ENCODE measurements around the gene EXT2. TPM values are rescaled to one million over a fixed set of nuclear protein-coding genes. Genes with fewer than 3 reads are reported as not detected.

Gene EXT2
- polyA plus RNA-seq, 1 donor from 2014 or later = 77.5 TPM

GRCh38 chr11:44072757-44073658, 22.5 kb upstream of the EXT2 start:
- TF ChIP-seq MXI1 (conservative IDR thresholded peaks at IDR 0.05; ENCODE audit: poor library complexity, severe bottlenecking) (no peak), TAF1 (IDR thresholded peaks at IDR 0.05; ENCODE audit: low read depth) (no peak), POLR2AphosphoS5 (IDR thresholded peaks at IDR 0.05) (no peak), EP300 (conservative IDR thresholded peaks at IDR 0.05; ENCODE audit: poor library complexity, severe bottlenecking) (no peak), REST (IDR thresholded peaks at IDR 0.05; ENCODE audit: borderline replicate concordance) (no peak), SMC3 (conservative IDR thresholded peaks at IDR 0.05; ENCODE audit: poor library complexity) (no peak), EZH2 (IDR thresholded peaks at IDR 0.05; ENCODE audit: borderline replicate concordance, insufficient read depth, low read length, poor library complexity, severe bottlenecking) (no peak), RAD21 (conservative IDR thresholded peaks at IDR 0.05) (no peak), CTCF (IDR thresholded peaks at IDR 0.05; ENCODE audit: poor library complexity, severe bottlenecking) (no peak)

GRCh38 chr11:44078794-44079193, 16.7 kb upstream of the EXT2 start:
- no peak overlapping the region for H2AFZ ChIP-seq (ENCODE audit: low read depth, low read length)

More at GRCh38 chr11:44072757-44073658, 22.5 kb upstream of the EXT2 start:
- no peaks in the 10 kb centered on the region for H3K36me3 ChIP-seq (ENCODE audit: insufficient read depth, low read length)
- H4K20me1 ChIP-seq (ENCODE audit: insufficient read depth) = no peaks in the 10 kb centered on the region
- H3K27ac ChIP-seq (ENCODE audit: low read length) = no peak overlapping the region
- no peaks in the 10 kb centered on the region for H3F3A ChIP-seq (ENCODE audit: insufficient read depth, low read length, poor library complexity, severe bottlenecking)
- no peak overlapping the region for H3K9ac ChIP-seq (ENCODE audit: low read length)
- no peak overlapping the region for H3K4me2 ChIP-seq (ENCODE audit: low read length)
- H2AFZ ChIP-seq (ENCODE audit: low read depth, low read length) = no peak overlapping the region
- H3K27me3 ChIP-seq (ENCODE audit: insufficient read depth, low read depth, low read length) = no peaks in the 10 kb centered on the region
- no peaks in the 10 kb centered on the region for H3K9me2 ChIP-seq (ENCODE audit: insufficient read depth, low read length)
- no peaks in the 10 kb centered on the region for H3K9me3 ChIP-seq (ENCODE audit: low read length)
- H3K79me2 ChIP-seq (replicated peaks; ENCODE audit: insufficient read depth, low read length) = no peaks in the 10 kb centered on the region
- no peak overlapping the region for H3K4me3 ChIP-seq (ENCODE audit: low read length)

More at GRCh38 chr11:44078794-44079193, 16.7 kb upstream of the EXT2 start:
- Histone ChIP-seq H3K36me3 (ENCODE audit: insufficient read depth, low read length) (no peaks in the 10 kb centered on the region), H4K20me1 (ENCODE audit: insufficient read depth) (no peaks in the 10 kb centered on the region), H3K27ac (ENCODE audit: low read length) (no peak overlapping the region), H3K4me3 (ENCODE audit: low read length) (no peak overlapping the region), H3K4me2 (ENCODE audit: low read length) (no peak overlapping the region), H3K9ac (ENCODE audit: low read length) (no peak overlapping the region), H3K79me2 (replicated peaks; ENCODE audit: insufficient read depth, low read length) (no peaks in the 10 kb centered on the region), H3K27me3 (ENCODE audit: insufficient read depth, low read depth, low read length) (no peaks in the 10 kb centered on the region), H3F3A (ENCODE audit: insufficient read depth, low read length, poor library complexity, severe bottlenecking) (no peaks in the 10 kb centered on the region), H3K9me3 (ENCODE audit: low read length) (no peaks in the 10 kb centered on the region), H3K9me2 (ENCODE audit: insufficient read depth, low read length) (no peaks in the 10 kb centered on the region)
- TF ChIP-seq SMC3 (conservative IDR thresholded peaks at IDR 0.05; ENCODE audit: poor library complexity) (no peak), POLR2AphosphoS5 (IDR thresholded peaks at IDR 0.05) (no peak), MXI1 (conservative IDR thresholded peaks at IDR 0.05; ENCODE audit: poor library complexity, severe bottlenecking) (no peak), RAD21 (conservative IDR thresholded peaks at IDR 0.05) (no peak), CTCF (IDR thresholded peaks at IDR 0.05; ENCODE audit: poor library complexity, severe bottlenecking) (no peak), TAF1 (IDR thresholded peaks at IDR 0.05; ENCODE audit: low read depth) (no peak), REST (IDR thresholded peaks at IDR 0.05; ENCODE audit: borderline replicate concordance) (no peak), EZH2 (IDR thresholded peaks at IDR 0.05; ENCODE audit: borderline replicate concordance, insufficient read depth, low read length, poor library complexity, severe bottlenecking) (no peak), EP300 (conservative IDR thresholded peaks at IDR 0.05; ENCODE audit: poor library complexity, severe bottlenecking) (no peak)

Data from neural cell (in vitro differentiated cells).